IgD-negative memory B cell (primary cell): ENCODE data around the gene CYTH4. TPM values are rescaled to one million over a fixed set of nuclear protein-coding genes. Genes with fewer than 3 reads are reported as not detected.

Source experiments
- H3K27ac Mint-ChIP-seq, 3 donors: one replicate each; pipeline ENCODE4 v1.8.0; 2020 to 2022; ENCODE audit warnings: mild to moderate bottlenecking in 3 of 3, mixed read lengths in 3 of 3, moderate library complexity in 1 of 3
- H3K27me3 Mint-ChIP-seq: one replicate; pipeline ENCODE4 v1.8.0; 2021; ENCODE audit warnings: mixed read lengths
- H3K36me3 Mint-ChIP-seq: one replicate; pipeline ENCODE4 v1.8.0; 2020; ENCODE audit warnings: mild to moderate bottlenecking, mixed read lengths
- H3K4me1 Mint-ChIP-seq, 3 donors: one replicate each; pipeline ENCODE4 v1.8.0; 2020 to 2022; ENCODE audit warnings: mixed read lengths in 3 of 3, mild to moderate bottlenecking in 1 of 3
- H3K4me3 Mint-ChIP-seq, 4 donors: one replicate each; pipeline ENCODE4 v1.8.0; 2020 to 2022; ENCODE audit warnings: mild to moderate bottlenecking in 4 of 4, mixed read lengths in 4 of 4, moderate library complexity in 3 of 4
- H3K9me3 Mint-ChIP-seq, 3 donors: one replicate each; pipeline ENCODE4 v1.8.0; 2020 to 2021; ENCODE audit warnings: mixed read lengths in 3 of 3, mild to moderate bottlenecking in 1 of 3
- polyA plus RNA-seq: library from polyadenylated mRNA; unstranded; fragments of 300-500 nt; fragmentation: Illumina TruSeq; gene quantifications from one replicate; pipeline ENCODE4 v1.2.3, GENCODE V29; 2021

Gene CYTH4
- polyA plus RNA-seq, 1 donor from 2014 or later, result 70.8 TPM

DNA sequence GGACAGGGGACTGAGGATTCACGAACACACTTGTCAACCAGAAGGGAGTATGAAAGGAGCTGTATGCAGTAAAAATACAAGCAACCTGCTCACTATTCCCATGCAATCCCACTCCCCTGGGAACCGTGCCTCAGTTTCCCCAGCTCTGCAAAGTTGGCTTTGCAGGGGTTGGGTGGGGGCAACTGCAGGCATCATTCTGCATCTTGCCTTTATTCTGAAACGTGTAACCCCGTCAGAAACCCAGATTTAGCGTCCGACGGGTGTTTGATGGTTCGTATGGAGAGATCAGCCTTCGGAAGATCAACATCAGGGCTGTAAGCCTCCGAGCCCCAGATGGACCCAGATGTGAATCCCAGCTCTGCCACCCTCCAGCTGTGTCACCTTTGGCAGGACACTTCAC is 3.6 kb downstream of the CYTH4 start:
- peak overlapping the region in 2 of 4 donors; percentile 68 to 94 for H3K4me3 Mint-ChIP-seq
- H3K4me1 Mint-ChIP-seq, result peaks cover 30 to 45% (median 35%) of the 10 kb centered on the region in 3 donors
- peaks cover 16% of the 10 kb centered on the region for H3K36me3 Mint-ChIP-seq
- H3K9me3 Mint-ChIP-seq, result no peaks in the 10 kb centered on the region
- H3K27me3 Mint-ChIP-seq, result no peaks in the 10 kb centered on the region
- peak overlapping the region in 2 of 3 donors; percentile 64 to 84 for H3K27ac Mint-ChIP-seq

DNA sequence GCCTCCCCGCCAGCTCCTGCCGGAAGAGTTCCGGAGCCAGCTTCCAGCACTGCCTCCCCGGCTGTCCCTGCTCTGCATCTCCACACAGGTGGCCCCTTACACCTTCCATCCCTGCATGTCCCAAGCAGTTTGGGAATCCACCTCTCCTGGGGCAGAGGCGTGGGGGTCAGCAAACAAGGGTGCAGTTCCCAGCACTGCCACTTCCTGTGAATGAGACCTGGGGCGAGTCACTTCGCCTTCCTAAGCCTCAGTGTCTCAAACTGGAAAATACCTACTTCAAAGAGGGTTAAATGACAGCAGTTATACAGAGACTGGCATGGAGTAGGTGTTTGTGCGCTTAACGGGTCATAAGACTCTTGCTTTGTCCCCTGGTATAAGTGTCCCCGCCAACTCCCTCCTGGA is 5.2 kb downstream of the CYTH4 start:
- peaks cover 3 to 5% (median 3%) of the 10 kb centered on the region in 3 donors for H3K9me3 Mint-ChIP-seq
- peak overlapping the region; percentile 46 to 87 (median 71) for H3K27ac Mint-ChIP-seq
- no peaks in the 10 kb centered on the region for H3K27me3 Mint-ChIP-seq
- H3K36me3 Mint-ChIP-seq, result peaks cover 22% of the 10 kb centered on the region
- peaks cover 24 to 38% (median 34%) of the 10 kb centered on the region in 3 donors for H3K4me1 Mint-ChIP-seq
- peak overlapping the region in 1 of 4 donors; percentile 94 for H3K4me3 Mint-ChIP-seq

DNA sequence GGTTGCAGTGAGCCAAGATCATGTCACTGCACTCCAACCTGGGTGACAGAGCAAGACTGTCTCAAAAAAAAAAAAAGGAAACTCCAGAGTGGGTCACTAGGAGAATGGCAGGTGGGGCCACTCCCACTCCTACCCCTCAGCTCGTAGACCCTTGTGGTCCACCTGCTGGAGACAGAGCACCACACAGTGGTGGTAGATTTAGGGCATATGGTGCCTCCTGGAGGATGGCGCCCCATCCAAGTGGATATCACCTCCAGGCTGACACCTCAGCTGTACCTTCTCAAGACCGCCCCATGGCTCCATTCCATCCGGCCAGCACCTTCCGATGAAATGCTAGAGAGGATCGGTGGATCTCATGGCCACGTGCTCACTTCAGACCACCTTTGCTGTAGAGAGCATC is 6.2 kb downstream of the CYTH4 start:
- H3K27ac Mint-ChIP-seq, result peak overlapping the region; percentile 34 to 85 (median 41)
- peak overlapping the region in 1 of 4 donors; percentile 22 for H3K4me3 Mint-ChIP-seq
- peaks cover 24% of the 10 kb centered on the region for H3K36me3 Mint-ChIP-seq
- H3K4me1 Mint-ChIP-seq, result peaks cover 27 to 43% (median 32%) of the 10 kb centered on the region in 3 donors
- peaks cover 3 to 5% (median 3%) of the 10 kb centered on the region in 3 donors for H3K9me3 Mint-ChIP-seq
- no peaks in the 10 kb centered on the region for H3K27me3 Mint-ChIP-seq

DNA sequence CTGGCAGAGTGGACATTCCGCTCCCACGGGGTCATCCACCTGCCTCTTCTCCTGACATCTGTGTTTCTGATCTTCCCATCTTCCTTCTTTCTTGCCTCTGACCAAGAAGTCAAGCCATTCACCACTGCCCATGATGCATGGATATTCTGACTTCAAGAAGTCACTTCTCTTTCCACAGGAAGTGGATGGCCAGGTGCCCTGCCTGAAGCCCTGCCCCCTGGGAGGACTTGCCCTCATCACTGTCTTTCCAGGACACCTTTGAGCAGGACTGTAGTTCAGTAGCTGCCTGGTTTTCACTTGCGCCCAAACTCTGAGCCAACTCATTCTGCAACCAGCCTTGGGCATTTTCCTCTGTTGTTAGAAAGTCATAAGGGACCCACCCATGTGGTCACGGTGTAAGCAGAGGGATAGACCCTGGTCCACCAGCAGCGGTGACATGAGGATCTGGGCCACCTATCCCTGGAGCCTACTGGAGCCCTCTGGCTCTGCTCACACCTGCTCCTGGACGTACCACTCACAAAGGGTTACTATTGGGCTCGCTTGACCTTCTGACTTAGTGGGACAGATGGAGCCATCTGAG is 6.9 kb downstream of the CYTH4 start:
- H3K36me3 Mint-ChIP-seq, result peaks cover 27% of the 10 kb centered on the region
- H3K9me3 Mint-ChIP-seq, result peaks cover 3 to 5% (median 3%) of the 10 kb centered on the region in 3 donors
- peak overlapping the region; percentile 34 to 85 (median 41) for H3K27ac Mint-ChIP-seq
- no peaks in the 10 kb centered on the region for H3K27me3 Mint-ChIP-seq
- H3K4me3 Mint-ChIP-seq, result peak overlapping the region in 2 of 4 donors; percentile 34 to 67
- H3K4me1 Mint-ChIP-seq, result peaks cover 22 to 42% (median 29%) of the 10 kb centered on the region in 3 donors

DNA sequence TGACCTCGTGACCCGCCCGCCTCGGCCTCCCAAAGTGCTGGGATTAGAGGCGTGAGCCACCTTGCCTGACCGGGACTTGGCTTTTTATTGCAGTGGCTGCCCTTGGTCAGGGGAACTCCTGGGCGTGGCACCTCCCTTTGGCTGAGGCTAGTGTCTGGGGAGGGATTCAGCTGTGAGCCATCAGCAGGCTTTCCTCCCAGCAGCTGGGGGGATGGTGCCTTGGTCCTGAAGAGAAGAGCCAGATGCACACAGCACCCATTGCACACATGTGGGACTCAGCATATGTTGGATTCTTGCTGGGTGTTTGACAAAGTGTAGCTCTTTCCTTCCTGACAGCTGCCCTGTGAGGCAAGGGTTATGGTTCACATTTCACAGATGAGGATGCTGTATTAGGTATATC is 8.4 kb downstream of the CYTH4 start:
- Mint-ChIP-seq H3K27ac (peak overlapping the region in 2 of 3 donors; percentile 3 to 43), H3K36me3 (peaks cover 29% of the 10 kb centered on the region), H3K4me1 (peaks cover 27 to 48% (median 30%) of the 10 kb centered on the region in 3 donors), H3K4me3 (no peak overlapping the region), H3K9me3 (peaks cover 3 to 5% (median 3%) of the 10 kb centered on the region in 3 donors), H3K27me3 (no peaks in the 10 kb centered on the region)

DNA sequence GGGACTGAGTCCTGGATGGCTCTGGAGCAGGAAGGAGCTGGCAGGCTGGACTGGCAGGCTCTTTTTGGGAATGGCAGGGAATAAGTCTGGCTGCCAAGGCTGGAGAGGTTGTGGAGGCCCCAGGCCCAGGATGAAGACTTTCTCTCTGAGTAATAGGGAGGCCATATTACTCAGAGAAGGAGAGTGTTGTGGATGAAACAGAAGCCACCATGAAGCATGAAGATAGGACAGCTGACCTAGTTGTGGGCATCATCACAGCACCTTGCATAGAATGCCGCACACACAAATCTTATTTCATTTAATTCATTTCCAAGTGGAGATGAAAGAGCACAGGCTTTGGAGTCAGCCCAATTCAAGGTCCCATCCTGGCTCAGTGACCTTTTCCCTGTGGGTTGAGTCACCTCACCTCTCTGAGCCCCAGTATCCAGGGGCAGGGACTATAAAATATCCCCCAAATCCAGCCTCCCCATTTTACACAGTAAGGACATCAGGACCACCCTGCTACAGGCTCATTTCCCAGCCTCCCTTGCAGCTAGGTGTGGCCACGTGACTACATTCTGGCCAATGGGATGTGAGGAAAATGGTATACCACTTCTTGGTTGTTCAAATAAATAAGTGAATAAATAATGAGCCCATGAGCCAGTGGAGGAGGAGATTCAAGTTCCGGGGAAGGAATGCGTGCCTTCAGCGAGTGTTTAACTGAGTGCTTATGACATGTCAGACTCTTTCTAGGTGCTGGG is 9.4 kb downstream of the CYTH4 start:
- Mint-ChIP-seq H3K36me3 (peaks cover 29% of the 10 kb centered on the region), H3K4me3 (no peak overlapping the region), H3K4me1 (peaks cover 24 to 40% (median 30%) of the 10 kb centered on the region in 3 donors), H3K27ac (peak overlapping the region in 2 of 3 donors; percentile 25 to 53), H3K9me3 (peaks cover 3 to 5% (median 3%) of the 10 kb centered on the region in 3 donors), H3K27me3 (no peaks in the 10 kb centered on the region)

DNA sequence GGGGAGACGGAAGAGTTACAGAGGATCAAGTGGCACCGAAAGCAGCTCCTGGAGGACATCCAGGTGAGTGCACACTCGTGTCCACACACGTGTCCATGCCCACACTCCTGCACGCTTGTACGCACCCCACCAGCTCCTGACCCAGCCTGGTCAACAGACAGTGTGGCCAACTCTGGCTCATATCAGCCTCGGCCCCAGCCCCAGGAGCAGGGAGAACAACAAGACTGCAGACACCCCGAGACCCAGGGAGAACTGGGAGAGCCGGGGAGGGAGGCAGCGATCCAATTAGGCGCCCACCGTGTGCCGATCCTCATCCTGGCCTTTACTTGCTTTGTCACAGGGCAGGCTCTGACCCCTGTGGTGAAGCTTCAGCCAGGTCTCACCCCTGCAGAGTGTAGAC is 10.3 kb downstream of the CYTH4 start:
- Mint-ChIP-seq H3K27ac (no peak overlapping the region), H3K36me3 (peaks cover 29% of the 10 kb centered on the region), H3K9me3 (peaks cover 3 to 5% (median 3%) of the 10 kb centered on the region in 3 donors), H3K27me3 (no peaks in the 10 kb centered on the region), H3K4me1 (peaks cover 22 to 35% (median 28%) of the 10 kb centered on the region in 3 donors), H3K4me3 (no peak overlapping the region)

DNA sequence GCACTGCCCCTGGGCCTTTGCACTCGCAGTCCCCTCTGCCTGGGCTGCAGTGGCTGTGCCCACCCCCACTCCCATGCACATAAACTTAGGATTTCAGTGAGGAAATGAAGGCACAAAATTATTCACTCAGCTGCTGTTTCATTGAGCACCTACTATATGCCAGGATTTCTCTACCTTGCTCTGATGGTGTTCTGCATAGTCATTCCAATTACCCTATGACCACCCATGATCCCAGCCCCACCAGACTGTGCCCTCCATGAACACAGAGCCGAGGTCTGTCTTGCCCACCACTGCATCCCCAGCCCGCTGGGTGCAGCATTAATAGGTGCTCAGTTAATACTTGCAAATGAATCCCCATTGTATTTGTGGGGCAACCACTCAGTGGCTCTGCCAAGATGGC is 10.9 kb downstream of the CYTH4 start:
- peak overlapping the region in 1 of 4 donors; percentile 52 for H3K4me3 Mint-ChIP-seq
- peaks cover 23 to 35% (median 24%) of the 10 kb centered on the region in 3 donors for H3K4me1 Mint-ChIP-seq
- peaks cover 3 to 5% (median 3%) of the 10 kb centered on the region in 3 donors for H3K9me3 Mint-ChIP-seq
- H3K27ac Mint-ChIP-seq, result peak overlapping the region in 2 of 3 donors; percentile 50 to 53
- H3K36me3 Mint-ChIP-seq, result peaks cover 26% of the 10 kb centered on the region
- H3K27me3 Mint-ChIP-seq, result no peaks in the 10 kb centered on the region

DNA sequence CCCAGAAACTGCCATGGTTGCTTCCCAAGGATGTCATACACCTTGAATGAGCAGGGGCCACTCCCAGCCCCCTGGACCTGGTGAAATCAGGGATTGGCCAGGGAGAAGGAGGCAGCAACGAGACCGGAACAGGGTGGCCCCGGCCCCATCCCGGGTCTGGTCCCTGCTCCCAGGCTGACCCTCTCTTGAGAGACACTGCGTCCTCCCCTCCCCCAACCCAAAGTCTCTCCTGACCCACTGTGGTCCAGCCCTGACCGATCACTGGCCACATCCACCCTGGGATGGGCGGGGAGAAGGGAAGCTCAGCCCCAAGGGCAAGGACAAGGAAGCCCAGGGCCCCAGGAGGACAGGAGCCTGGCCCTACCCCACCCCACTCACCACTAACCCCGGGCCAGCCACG is 12.4 kb downstream of the CYTH4 start:
- Mint-ChIP-seq H3K9me3 (peaks cover 3 to 5% (median 3%) of the 10 kb centered on the region in 3 donors), H3K36me3 (peaks cover 24% of the 10 kb centered on the region), H3K27ac (no peak overlapping the region), H3K4me1 (peaks cover 16 to 29% (median 24%) of the 10 kb centered on the region in 3 donors), H3K27me3 (no peaks in the 10 kb centered on the region), H3K4me3 (peak overlapping the region in 1 of 4 donors; percentile 41)

DNA sequence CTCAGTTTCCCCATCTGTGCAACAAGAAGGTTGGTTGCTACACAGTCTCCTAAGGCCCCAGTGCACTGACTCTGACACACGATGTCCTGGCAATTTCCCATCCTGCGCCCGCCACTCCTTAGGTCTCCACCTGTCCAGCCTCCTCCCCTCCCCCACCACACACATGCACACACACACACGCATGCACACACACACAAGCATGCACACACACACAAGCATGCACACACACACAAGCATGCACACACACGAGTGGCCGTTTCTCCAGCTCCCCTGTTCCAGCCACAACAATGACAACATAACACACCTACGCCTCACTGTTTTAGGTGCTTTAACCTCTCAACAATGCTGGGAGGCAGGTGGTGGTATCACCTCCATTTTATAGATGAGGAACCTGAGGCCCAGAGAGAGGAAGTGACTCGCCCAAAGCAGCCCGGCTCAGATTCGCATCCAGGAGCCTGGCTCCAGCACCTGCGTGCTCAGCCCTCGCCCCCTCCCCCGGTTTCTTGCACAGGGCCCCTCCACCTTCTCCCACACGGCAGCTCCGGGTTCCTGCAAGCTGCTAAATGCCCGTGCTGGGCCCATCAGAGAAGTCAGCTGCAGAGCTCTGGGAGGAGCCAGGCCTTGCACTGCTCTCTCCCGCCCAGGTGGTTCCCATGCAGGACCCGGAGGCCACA is 13.0 kb downstream of the CYTH4 start:
- Mint-ChIP-seq H3K27me3 (no peaks in the 10 kb centered on the region), H3K9me3 (peaks cover 3 to 5% (median 3%) of the 10 kb centered on the region in 3 donors), H3K4me3 (peak overlapping the region in 1 of 4 donors; percentile 56), H3K27ac (peak overlapping the region; percentile 9 to 87 (median 40)), H3K36me3 (peaks cover 21% of the 10 kb centered on the region), H3K4me1 (peaks cover 21 to 30% (median 25%) of the 10 kb centered on the region in 3 donors)

DNA sequence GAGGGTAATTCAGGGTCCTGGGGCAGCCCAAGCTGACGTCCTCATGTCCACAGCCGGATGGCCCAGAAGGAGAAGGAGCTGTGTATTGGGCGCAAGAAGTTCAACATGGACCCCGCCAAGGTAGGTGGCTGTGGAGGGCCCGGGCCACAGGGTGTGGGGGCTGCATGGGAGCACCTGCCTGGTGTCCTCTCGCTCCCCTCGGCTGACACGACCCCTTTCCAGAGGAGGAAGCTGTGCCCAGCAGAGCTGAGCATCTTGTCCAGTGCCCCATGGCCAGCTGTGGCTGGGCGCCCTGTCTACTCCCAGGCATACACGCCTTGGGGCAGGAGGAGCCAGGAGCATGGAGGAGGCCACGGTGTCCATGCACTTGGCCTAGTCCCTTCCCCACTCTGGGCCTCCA is 13.6 kb downstream of the CYTH4 start:
- Mint-ChIP-seq H3K27ac (peak overlapping the region in 1 of 3 donors; percentile 46), H3K36me3 (peaks cover 19% of the 10 kb centered on the region), H3K4me3 (no peak overlapping the region), H3K4me1 (peaks cover 21 to 34% (median 29%) of the 10 kb centered on the region in 3 donors), H3K9me3 (peaks cover 3 to 5% (median 3%) of the 10 kb centered on the region in 3 donors), H3K27me3 (no peaks in the 10 kb centered on the region)

DNA sequence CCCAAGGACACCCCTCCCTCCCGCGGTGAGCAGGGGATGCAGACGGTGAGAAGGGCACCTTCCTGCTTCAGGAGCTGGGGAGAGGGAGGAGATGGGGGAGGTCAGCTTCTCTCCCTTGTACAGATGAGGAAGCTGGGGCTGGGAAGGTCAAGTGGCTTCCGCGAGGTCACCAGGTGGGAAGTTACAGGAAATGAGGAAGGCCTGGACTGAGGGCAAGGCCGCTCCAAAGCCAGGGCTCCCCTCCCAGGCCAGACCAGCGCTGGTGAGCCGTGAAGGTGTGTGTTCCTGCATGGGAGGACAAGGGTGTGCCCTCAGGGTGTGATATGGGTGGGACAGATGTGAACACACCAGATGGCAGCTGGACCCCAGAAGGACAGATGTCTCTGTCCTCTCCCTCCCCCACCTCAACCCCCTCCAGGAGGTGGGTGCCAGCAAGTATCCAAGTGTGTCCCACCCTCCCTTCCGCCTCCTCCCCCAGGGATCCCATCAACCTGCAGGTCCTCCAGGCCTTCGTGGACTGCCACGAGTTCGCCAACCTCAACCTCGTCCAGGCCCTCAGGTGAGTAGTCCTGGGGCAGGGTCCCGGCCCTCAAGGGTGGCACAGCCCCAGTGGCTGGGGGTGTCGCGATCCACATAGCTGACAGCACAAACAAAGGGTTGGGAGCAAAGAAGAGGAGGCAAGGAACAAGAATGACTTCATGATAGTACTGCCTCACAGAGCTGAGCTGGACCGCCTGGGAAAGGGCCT is 16.6 kb downstream of the CYTH4 start:
- Mint-ChIP-seq H3K27me3 (no peaks in the 10 kb centered on the region), H3K4me1 (peaks cover 12 to 30% (median 29%) of the 10 kb centered on the region in 3 donors), H3K27ac (peak overlapping the region in 1 of 3 donors; percentile 47), H3K36me3 (peaks cover 13% of the 10 kb centered on the region), H3K9me3 (no peaks in the 10 kb centered on the region), H3K4me3 (no peak overlapping the region)

DNA sequence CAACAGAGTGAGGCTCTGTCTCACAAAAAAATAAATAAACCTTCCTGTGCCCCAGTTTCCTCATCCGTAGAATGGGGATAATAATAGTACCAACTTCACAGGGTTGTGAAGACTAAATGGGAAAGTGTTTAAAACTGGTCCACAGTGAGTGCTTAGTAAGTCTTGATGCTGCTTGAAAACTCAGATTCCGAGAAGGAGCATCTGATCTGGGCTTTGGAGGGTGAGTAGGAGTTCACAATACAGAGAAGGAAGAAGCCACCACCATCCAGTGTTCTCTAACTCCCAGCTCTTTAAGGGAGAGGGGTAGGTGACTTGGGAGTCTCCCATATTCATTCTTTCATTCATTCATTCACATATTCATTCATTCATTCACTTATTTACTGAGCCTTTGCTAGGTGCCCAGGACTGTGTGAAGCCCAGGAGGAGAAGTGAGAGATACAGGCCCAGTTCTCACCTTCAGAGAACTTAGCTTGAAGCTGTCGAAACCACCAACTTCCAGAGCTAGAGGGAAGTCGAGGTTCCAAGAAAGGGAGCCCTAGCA is 17.7 kb downstream of the CYTH4 start:
- Mint-ChIP-seq H3K27me3 (no peaks in the 10 kb centered on the region), H3K4me1 (peaks cover 11 to 28% (median 26%) of the 10 kb centered on the region in 3 donors), H3K36me3 (peaks cover 13% of the 10 kb centered on the region), H3K27ac (peak overlapping the region; percentile 43 to 80 (median 79)), H3K4me3 (peak overlapping the region in 1 of 4 donors; percentile 34), H3K9me3 (no peaks in the 10 kb centered on the region)

DNA sequence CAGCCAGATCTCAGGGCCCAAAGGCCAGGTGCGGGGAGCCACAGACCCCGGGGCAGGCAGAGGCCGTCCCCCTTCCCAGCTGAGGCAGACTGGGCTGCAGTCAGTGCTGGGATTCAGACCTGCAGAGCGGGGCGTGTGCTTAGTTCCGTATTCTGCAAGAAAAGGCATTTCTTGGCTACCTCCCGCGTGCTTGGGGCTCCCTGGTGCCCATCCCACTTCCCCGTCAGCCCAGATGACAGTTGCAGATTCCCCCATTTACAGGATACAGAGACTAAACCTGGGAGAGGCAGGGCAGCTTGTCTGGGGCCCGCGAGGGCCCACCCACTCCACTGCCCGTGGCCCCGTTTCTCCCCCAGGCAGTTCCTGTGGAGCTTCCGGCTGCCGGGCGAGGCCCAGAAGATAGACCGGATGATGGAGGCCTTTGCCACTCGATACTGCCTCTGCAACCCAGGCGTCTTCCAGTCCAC is 18.3 kb downstream of the CYTH4 start:
- H3K4me3 Mint-ChIP-seq, result peak overlapping the region in 3 of 4 donors; percentile 48 to 59 (median 54)
- H3K9me3 Mint-ChIP-seq, result no peaks in the 10 kb centered on the region
- H3K4me1 Mint-ChIP-seq, result peaks cover 6 to 28% (median 22%) of the 10 kb centered on the region in 3 donors
- H3K27ac Mint-ChIP-seq, result peak overlapping the region; percentile 43 to 80 (median 79)
- H3K27me3 Mint-ChIP-seq, result no peaks in the 10 kb centered on the region
- H3K36me3 Mint-ChIP-seq, result peaks cover 11% of the 10 kb centered on the region
